Activated T-helper 1 cell treated with anti-CD3 and anti-CD28 coated beads, Interleukin-12 subunit alpha, Interleukin-12 subunit beta, Interleukin-2, Interleukin-4 antibody, amounts not matched to agents 30 ng/mL and 10 ng/mL and 1 ng/mL, durations not matched to agents 14 hours and 24 hours and 36 hours (primary cell): Measurements from ENCODE around the gene ALG1L2. TPM values are rescaled to one million over a fixed set of nuclear protein-coding genes. Genes with fewer than 3 reads are reported as not detected.
"Not testable (repeated sequence)": the region's sequence is repeated elsewhere in the genome, so short reads cannot be mapped to it uniquely, and the experiment has no call there.

ENCODE experiments used
- DNase-seq: peaks from one replicate; pipeline ENCODE4 v3.0.0; 2021; ENCODE audit warnings: low spot score
- H3K27ac Mint-ChIP-seq: one replicate; pipeline ENCODE4 v1.8.0; 2021; ENCODE audit warnings: mild to moderate bottlenecking, mixed read lengths
- H3K27me3 Mint-ChIP-seq: one replicate; pipeline ENCODE4 v1.8.0; 2022; ENCODE audit warnings: mild to moderate bottlenecking, moderate library complexity, mixed read lengths; ENCODE audit not compliant: insufficient read depth
- H3K36me3 Mint-ChIP-seq: one replicate; pipeline ENCODE4 v1.8.0; 2021; ENCODE audit warnings: low read depth, mixed read lengths
- H3K4me1 Mint-ChIP-seq: one replicate; pipeline ENCODE4 v1.8.0; 2021; ENCODE audit warnings: low read depth, mixed read lengths
- H3K4me3 Mint-ChIP-seq: one replicate; pipeline ENCODE4 v1.8.0; 2021; ENCODE audit warnings: mild to moderate bottlenecking, moderate library complexity, mixed read lengths
- H3K9me3 Mint-ChIP-seq: one replicate; pipeline ENCODE4 v1.8.0; 2021; ENCODE audit warnings: mixed read lengths
- intact Hi-C: fragments of 100-400 bp; cut with micrococcal nuclease; formaldehyde crosslinking; loops from one replicate; pipeline ENCODE4 v1.15.1; 2024
- total RNA-seq: library from RNA; stranded (reverse); gene quantifications from 2 replicates; pipeline ENCODE4 v1.2.3, GENCODE V29; 2022

Gene ALG1L2
- total RNA-seq, 1 donor from 2014 or later, result not detected

DNA sequence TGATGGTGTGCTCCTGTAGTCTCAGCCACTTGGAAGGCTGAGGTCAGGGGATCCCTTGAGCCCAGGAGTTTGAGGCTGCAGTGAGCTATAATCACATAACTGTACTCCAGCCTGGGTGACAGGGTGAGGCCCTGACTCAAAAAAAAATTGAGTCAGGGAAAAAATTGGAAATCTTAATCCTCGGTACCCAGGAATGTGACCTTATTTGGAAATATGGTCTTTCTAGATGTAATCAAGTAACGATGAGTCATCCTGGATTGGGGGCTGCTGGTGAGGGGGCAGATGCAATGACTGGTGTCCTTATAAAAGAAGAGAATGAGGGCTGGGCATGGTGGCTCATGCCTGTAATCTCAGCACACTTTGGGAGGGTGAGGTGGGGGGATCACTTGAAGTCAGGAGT lies 33.8 kb downstream of the ALG1L2 start:
- H3K36me3 Mint-ChIP-seq, H3K4me3 Mint-ChIP-seq, intact Hi-C loops, DNase-seq, H3K27ac Mint-ChIP-seq, H3K9me3 Mint-ChIP-seq: not testable (repeated sequence)
- Mint-ChIP-seq H3K4me1 (peaks cover 11% of the 10 kb centered on the region), H3K27me3 (peaks cover 14% of the 10 kb centered on the region)

DNA sequence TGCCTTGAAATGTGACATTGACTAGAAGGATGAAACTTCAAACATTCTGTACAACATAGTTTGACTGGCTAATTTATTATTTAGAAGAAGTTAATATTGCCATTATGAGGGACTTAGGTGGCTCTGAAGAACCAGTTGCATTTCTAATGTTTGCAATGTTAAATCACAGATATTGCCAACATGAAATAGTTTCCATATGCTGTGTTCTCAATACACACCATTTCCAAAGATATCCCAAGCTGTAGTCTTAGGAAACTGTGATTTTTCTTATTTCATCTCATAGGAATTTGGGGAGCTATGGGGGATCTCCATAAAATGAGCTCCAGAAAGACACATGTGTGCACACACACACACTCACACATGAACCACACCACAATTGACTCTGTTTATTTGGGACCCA lies 36.3 kb downstream of the ALG1L2 start:
- H3K27me3 Mint-ChIP-seq, result peaks cover 17% of the 10 kb centered on the region
- intact Hi-C loops, result no loop called here
- DNase-seq, result no peak
- H3K9me3 Mint-ChIP-seq, result no peaks in the 10 kb centered on the region
- H3K27ac Mint-ChIP-seq, result no peak overlapping the region
- no peaks in the 10 kb centered on the region for H3K4me1 Mint-ChIP-seq
- no peak overlapping the region for H3K4me3 Mint-ChIP-seq
- H3K36me3 Mint-ChIP-seq, result no peaks in the 10 kb centered on the region

DNA sequence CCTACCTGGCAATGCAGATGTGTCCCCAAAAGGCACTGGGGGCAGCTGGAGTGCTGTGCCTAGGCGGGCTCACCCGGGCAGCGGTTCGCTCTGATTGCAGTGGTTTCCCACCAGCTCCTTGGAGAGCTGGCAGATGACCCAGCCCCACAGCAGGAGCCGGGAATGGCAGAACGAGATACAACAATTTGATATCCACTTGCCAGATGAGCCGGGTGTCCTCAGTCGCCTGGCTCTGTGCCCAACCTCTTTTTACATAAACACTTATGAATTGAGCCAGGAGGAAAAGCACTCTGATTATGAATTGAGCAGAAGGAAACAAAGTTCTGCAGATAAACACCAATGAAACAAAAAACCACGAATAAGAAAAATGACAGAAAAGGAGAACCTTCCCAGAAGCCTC lies 38.2 kb downstream of the ALG1L2 start:
- H3K27me3 Mint-ChIP-seq, result peaks cover 11% of the 10 kb centered on the region

GRCh38 chr3:130120291-130120690 lies 38.7 kb downstream of the ALG1L2 start:
- H3K36me3 Mint-ChIP-seq, intact Hi-C loops, H3K27ac Mint-ChIP-seq, H3K9me3 Mint-ChIP-seq, H3K4me3 Mint-ChIP-seq, H3K4me1 Mint-ChIP-seq, DNase-seq: not testable (repeated sequence)
- peaks cover 11% of the 10 kb centered on the region for H3K27me3 Mint-ChIP-seq

More for the DNA sequence above, 38.2 kb downstream of the ALG1L2 start:
- H3K4me3 Mint-ChIP-seq, H3K27ac Mint-ChIP-seq, H3K36me3 Mint-ChIP-seq, intact Hi-C loops, DNase-seq, H3K9me3 Mint-ChIP-seq, H3K4me1 Mint-ChIP-seq: not testable (repeated sequence)

GRCh38 chr3:130122891-130123775 lies 41.5 kb downstream of the ALG1L2 start:
- intact Hi-C loops, DNase-seq, H3K27ac Mint-ChIP-seq, H3K4me3 Mint-ChIP-seq, H3K9me3 Mint-ChIP-seq, H3K4me1 Mint-ChIP-seq, H3K36me3 Mint-ChIP-seq: not testable (repeated sequence)
- H3K27me3 Mint-ChIP-seq, result peaks cover 11% of the 10 kb centered on the region

DNA sequence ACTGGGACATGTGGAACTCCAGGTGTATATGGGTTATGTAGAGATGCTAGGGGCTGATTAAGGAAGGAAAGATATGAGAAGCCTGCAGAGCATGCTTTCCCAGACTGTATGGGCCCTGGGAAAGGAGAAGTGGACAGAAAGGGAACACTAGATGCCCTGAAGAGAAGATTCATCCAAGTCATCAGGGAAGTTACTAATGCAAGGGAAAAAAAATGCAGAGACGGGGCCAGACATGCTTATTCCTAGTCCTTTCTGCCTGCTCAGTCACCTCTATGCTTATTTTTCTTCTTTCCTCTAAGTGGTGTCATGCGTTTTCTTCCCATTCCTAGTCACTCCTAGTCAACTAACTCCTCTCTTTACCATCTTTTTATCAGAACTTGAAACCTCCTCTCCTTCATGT lies 43.8 kb downstream of the ALG1L2 start:
- intact Hi-C loops, H3K36me3 Mint-ChIP-seq, DNase-seq, H3K4me1 Mint-ChIP-seq, H3K27ac Mint-ChIP-seq, H3K27me3 Mint-ChIP-seq, H3K4me3 Mint-ChIP-seq, H3K9me3 Mint-ChIP-seq: not testable (repeated sequence)

- DNase-seq, intact Hi-C loops, H3K27me3 Mint-ChIP-seq, H3K4me1 Mint-ChIP-seq, H3K4me3 Mint-ChIP-seq, H3K27ac Mint-ChIP-seq, H3K9me3 Mint-ChIP-seq, H3K36me3 Mint-ChIP-seq: not testable (repeated sequence)
These were observed 54.7 kb downstream of the ALG1L2 start for GRCh38 chr3:130136337-130136736.

DNA sequence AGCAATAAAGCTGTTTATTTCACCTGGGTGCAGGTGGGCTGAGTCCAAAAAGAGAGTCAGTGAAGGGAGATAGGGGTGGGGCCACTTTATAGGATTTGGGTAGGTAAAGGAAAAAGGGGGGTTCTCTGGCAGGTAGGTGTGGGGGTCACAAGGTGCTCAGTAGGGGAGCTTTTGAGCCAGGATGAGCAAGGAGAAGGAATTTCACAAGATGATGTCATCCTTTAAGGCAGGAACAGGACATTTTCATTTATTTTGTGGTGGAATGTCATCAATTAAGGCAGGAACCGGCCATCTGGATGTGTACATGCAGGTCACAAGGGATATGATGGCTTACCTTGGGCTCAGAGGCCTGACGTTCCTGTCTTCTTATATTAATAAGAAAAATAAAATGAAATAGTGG lies 56.1 kb downstream of the ALG1L2 start:
- H3K9me3 Mint-ChIP-seq, DNase-seq, H3K36me3 Mint-ChIP-seq, H3K4me1 Mint-ChIP-seq, H3K27ac Mint-ChIP-seq, H3K4me3 Mint-ChIP-seq, H3K27me3 Mint-ChIP-seq, intact Hi-C loops: not testable (repeated sequence)

GRCh38 chr3:130138992-130139391 lies 57.4 kb downstream of the ALG1L2 start:
- H3K4me3 Mint-ChIP-seq, DNase-seq, intact Hi-C loops, H3K4me1 Mint-ChIP-seq, H3K9me3 Mint-ChIP-seq, H3K27ac Mint-ChIP-seq, H3K36me3 Mint-ChIP-seq, H3K27me3 Mint-ChIP-seq: not testable (repeated sequence)

DNA sequence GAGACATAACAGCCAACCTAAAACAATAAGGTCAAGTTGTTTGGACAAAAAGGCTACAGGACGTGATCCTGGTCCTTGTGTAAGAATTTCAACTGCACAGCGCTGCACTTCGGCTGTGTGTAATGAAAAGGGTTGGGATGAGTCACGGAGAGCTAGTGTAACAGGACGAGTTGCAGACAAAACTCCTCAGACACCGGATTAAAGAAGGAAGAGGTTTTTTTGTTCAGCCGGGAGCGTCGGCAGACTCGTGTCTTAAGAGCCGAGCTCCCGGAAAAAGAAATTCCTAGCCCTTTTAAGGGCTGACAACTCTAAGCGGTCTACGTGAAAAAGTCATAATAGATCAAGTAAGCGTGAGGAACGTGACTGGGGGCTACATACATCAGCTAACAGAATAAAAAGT lies 59.1 kb downstream of the ALG1L2 start:
- DNase-seq, H3K27me3 Mint-ChIP-seq, H3K27ac Mint-ChIP-seq, H3K9me3 Mint-ChIP-seq, intact Hi-C loops, H3K4me1 Mint-ChIP-seq, H3K4me3 Mint-ChIP-seq, H3K36me3 Mint-ChIP-seq: not testable (repeated sequence)

- intact Hi-C loops, DNase-seq, H3K4me1 Mint-ChIP-seq, H3K27ac Mint-ChIP-seq, H3K36me3 Mint-ChIP-seq, H3K9me3 Mint-ChIP-seq, H3K27me3 Mint-ChIP-seq, H3K4me3 Mint-ChIP-seq: not testable (repeated sequence)
These were observed 62.2 kb downstream of the ALG1L2 start for GRCh38 chr3:130143648-130144327.

- DNase-seq, H3K27me3 Mint-ChIP-seq, intact Hi-C loops, H3K27ac Mint-ChIP-seq, H3K36me3 Mint-ChIP-seq, H3K4me3 Mint-ChIP-seq, H3K4me1 Mint-ChIP-seq, H3K9me3 Mint-ChIP-seq: not testable (repeated sequence)
These were observed 62.7 kb downstream of the ALG1L2 start for GRCh38 chr3:130144328-130144650.

DNA sequence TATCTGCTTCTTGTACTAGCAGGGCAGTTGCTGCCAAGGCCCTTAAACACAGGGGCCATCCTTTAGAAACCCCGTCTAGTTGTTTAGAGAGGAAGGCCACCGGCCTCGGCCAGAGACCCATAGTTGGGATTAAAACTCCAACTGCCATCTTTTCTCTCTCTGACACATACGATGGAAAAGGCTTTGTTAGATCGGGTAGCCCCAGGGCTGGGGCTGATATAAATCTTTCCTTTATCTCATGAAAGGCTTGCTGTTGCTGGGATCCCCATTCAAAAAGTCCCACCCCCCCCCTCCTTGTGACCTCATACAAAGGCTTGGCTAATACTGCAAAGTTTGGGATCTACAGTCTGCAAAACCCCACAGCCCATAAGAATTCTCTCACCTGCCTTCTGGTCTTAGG lies 63.8 kb downstream of the ALG1L2 start:
- H3K4me3 Mint-ChIP-seq, H3K36me3 Mint-ChIP-seq, H3K27ac Mint-ChIP-seq, H3K4me1 Mint-ChIP-seq, intact Hi-C loops, DNase-seq, H3K27me3 Mint-ChIP-seq, H3K9me3 Mint-ChIP-seq: not testable (repeated sequence)
